ENCODE results near the gene NDOR1. TPM values are rescaled to one million over a fixed set of nuclear protein-coding genes. Genes with fewer than 3 reads are reported as not detected.

NDOR1 gene
- total and polyA plus RNA-seq, 2 of the 8 experiments (the other 6 are each of a cell fraction or from before 2014, with no cell fraction given) = 25.7 to 32.3 TPM

DNA sequence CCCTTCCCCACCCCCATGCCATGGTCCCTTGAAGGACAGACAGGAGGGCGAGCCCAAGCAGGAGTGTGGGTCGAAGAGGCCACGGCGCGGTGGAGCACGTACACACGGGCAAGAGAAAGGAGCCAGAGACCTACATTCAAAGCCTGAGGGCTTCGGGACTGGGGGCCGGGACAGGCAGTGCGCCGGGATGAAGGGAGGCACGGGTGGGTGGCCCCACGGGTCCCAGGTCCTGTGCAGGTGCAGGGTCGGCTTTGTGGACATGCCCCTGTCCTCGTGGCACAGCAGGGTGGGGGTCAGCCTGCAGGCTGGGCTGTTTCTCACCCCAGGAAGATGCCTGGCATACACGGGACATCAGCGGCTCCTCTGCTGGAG, 45.5 kb upstream of the NDOR1 start (continued):
- TF ChIP-seq EP300 (IDR thresholded peaks at IDR 0.05; ENCODE audit: borderline replicate concordance in 1 of 2, low read depth in 2 of 2, low read length in 2 of 2) = no peak

All from H1 (cell line).